ENCODE results near the gene LTBP2. TPM values are rescaled to one million over a fixed set of nuclear protein-coding genes. Genes with fewer than 3 reads are reported as not detected.
"Not testable (repeated sequence)": the region's sequence is repeated elsewhere in the genome, so short reads cannot be mapped to it uniquely, and the experiment has no call there.

LTBP2 gene
- total and polyA plus RNA-seq, 2 donors: 6.8 to 26.7 TPM

DNA sequence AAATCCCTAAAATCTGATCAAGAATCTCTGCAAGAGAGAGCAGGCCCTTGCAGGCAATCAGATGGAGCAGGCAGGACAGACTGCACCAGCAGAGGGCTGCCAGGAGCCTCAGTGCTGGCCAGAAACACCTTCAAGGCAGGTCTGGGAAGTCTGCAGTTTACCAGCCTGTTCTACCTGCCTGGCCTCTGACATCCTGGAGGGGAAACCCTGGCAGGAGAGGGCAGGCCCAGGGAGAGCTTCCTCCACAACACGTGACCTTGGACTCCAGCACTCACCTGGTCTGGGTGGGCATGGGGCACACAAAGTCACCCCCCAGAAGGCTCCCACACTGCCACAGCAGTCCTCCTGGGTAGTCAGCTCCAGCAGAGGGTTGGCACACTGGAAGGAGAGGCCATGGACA is 62.4 kb downstream of the LTBP2 start:
- 91% methylated on average over 1 of the region's 1 CpG for WGBS
- no peaks in the 10 kb centered on the region for H3K36me3 ChIP-seq (ENCODE audit: insufficient read depth)
- H3K27ac ChIP-seq (ENCODE audit: low read depth): no peak overlapping the region
- DNase-seq (ENCODE audit: extremely low spot score): no peak
- no peaks in the 10 kb centered on the region for H3K4me1 ChIP-seq (ENCODE audit: insufficient read depth)
- no peak overlapping the region for H3K4me3 ChIP-seq (ENCODE audit: low read depth, low read length)

DNA sequence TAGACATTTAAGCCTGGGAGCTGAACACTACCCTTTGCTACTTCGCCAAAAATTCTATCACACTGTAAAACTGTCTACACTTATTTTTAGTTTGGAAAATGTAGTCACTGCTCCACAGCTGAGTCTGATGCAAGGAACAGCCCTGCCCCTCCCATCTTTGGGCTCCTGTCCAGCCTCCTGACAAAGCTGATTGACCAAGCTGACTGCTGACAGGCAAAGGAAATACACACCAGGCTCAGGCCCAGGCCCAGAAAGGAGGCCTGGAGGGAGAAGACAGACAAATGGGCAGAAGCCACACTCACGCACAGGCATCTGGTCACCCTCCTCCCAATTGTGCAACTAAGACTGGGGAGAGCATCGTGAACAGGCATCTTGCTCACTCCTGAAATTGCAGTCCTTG is 63.2 kb downstream of the LTBP2 start:
- no peaks in the 10 kb centered on the region for H3K4me1 ChIP-seq (ENCODE audit: insufficient read depth)
- WGBS: 69% methylated on average over 3 of the region's 3 CpGs
- no peak overlapping the region for H3K27ac ChIP-seq (ENCODE audit: low read depth)
- no peaks in the 10 kb centered on the region for H3K36me3 ChIP-seq (ENCODE audit: insufficient read depth)
- no peak overlapping the region for H3K4me3 ChIP-seq (ENCODE audit: low read depth, low read length)
- DNase-seq (ENCODE audit: extremely low spot score): no peak

DNA sequence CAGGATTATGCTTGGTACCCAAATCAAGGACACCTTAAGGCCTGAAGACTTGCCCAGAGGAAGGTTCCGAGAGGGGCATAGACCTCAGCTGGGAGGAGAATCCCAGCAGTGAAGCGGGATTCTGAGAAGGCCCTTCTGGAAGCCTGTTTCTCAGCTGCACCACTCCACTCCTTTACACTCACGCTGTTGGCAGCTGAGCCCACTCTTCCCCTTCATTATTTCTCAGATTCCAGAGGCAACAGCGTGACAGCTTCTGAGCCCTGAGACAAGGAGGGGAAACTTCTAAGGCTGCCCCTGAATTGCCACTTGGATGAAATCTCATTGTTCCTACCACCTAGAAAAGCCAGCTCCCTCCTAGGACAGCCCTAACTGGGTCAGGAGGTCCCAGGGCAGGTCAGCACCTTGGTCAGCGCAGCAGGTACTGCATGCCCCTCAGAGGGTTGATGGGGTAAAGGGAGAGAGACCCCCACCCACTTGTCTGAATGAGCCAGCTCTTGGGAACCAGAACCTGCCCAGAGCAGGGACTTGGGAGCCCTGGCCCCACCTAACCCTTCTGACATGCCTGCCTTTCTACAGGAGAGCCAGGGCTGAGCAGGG is 64.6 kb downstream of the LTBP2 start:
- H3K36me3 ChIP-seq (ENCODE audit: insufficient read depth): no peaks in the 10 kb centered on the region
- H3K27ac ChIP-seq (ENCODE audit: low read depth): no peak overlapping the region
- 94% methylated on average over 5 of the region's 5 CpGs for WGBS
- no peak overlapping the region for H3K4me3 ChIP-seq (ENCODE audit: low read depth, low read length)
- DNase-seq (ENCODE audit: extremely low spot score): no peak
- H3K4me1 ChIP-seq (ENCODE audit: insufficient read depth): no peaks in the 10 kb centered on the region

DNA sequence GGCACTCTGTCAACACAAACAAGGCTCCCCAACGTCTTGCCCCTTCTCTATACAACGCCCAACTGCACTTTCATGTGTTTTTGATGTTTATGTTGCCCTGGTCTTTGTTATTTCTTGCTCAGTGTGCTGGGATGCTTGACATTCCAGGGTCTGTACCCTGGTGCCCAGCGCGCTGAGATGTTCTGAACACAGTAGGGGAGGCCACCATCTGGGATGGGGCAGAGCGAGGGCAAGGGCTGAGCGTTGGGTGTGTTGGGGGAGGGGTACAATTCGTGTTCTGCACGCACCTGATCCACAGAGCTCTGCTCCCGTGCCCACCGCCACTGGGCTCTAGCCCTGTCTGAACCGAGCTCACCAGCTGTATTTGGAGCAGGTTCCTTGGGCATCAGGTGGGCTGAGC is 65.6 kb downstream of the LTBP2 start:
- no peaks in the 10 kb centered on the region for H3K36me3 ChIP-seq (ENCODE audit: insufficient read depth)
- 76% methylated on average over 11 of the region's 11 CpGs for WGBS
- no peak for DNase-seq (ENCODE audit: extremely low spot score)
- H3K4me1 ChIP-seq (ENCODE audit: insufficient read depth): no peaks in the 10 kb centered on the region
- H3K4me3 ChIP-seq (ENCODE audit: low read depth, low read length): no peak overlapping the region
- no peak overlapping the region for H3K27ac ChIP-seq (ENCODE audit: low read depth)

DNA sequence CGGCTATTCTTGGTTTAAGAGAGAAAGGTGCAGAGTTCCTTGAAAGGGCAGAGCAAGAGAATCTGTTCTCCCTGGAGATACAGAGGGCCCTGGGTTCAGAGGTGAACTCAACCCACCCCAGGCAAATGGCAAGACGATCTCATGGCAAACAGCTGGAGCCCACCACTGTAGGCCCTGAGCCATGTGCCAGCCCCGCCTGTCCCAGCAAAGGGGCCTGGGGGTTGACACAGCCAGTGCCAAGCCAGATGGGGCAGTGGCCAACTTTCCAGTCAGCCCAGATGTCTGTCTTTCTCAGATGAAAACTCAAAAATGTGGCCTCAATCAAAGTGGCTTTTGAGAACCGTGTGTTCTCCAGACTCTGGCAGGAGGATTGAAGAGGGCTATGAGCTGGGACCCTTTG is 66.7 kb downstream of the LTBP2 start:
- Histone ChIP-seq H3K4me3 (ENCODE audit: low read depth, low read length) (no peak overlapping the region), H3K36me3 (ENCODE audit: insufficient read depth) (no peaks in the 10 kb centered on the region), H3K4me1 (ENCODE audit: insufficient read depth) (no peaks in the 10 kb centered on the region), H3K27ac (ENCODE audit: low read depth) (no peak overlapping the region)
- whole genome bisulfite sequencing: 84% methylated on average over 4 of the region's 4 CpGs
- no peak for DNase-seq (ENCODE audit: extremely low spot score)

DNA sequence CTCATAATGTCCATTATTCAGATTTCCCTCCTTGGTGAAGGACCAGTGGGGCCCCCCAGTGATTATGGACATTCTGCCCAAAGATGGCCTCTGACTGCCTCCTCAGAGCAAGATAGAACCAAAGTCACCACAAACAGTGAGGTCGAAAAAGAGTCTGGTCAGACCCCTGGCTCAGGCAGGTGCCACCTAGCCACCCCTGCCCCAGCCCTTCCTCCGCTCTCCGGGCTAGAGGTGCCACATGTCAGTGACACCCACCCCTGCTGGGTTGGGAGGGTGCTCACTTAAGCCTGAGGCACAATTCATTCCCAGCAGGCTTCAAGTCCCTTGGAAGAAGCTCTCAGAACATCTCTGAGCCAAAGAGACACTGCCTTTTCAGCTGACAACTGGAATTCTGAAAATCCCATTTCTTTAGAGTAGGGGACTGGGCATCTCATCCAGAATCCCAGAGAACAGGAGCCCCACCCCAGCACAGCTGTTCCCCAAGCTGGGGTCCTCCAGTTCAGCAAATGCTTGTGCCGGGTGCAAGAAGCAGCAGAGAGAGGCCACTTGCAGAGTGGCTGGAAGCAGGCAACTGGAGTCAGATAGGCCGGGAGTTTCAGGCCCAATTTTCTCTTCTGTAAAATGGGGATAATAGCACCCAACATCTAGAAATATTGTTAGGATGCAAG is 68.1 kb downstream of the LTBP2 start:
- no peak for DNase-seq (ENCODE audit: extremely low spot score)
- H3K4me1 ChIP-seq (ENCODE audit: insufficient read depth): no peaks in the 10 kb centered on the region
- H3K36me3 ChIP-seq (ENCODE audit: insufficient read depth): no peaks in the 10 kb centered on the region
- H3K4me3 ChIP-seq (ENCODE audit: low read depth, low read length): no peak overlapping the region
- H3K27ac ChIP-seq (ENCODE audit: low read depth): no peak overlapping the region
- WGBS: 92% methylated on average over 5 of the region's 5 CpGs

DNA sequence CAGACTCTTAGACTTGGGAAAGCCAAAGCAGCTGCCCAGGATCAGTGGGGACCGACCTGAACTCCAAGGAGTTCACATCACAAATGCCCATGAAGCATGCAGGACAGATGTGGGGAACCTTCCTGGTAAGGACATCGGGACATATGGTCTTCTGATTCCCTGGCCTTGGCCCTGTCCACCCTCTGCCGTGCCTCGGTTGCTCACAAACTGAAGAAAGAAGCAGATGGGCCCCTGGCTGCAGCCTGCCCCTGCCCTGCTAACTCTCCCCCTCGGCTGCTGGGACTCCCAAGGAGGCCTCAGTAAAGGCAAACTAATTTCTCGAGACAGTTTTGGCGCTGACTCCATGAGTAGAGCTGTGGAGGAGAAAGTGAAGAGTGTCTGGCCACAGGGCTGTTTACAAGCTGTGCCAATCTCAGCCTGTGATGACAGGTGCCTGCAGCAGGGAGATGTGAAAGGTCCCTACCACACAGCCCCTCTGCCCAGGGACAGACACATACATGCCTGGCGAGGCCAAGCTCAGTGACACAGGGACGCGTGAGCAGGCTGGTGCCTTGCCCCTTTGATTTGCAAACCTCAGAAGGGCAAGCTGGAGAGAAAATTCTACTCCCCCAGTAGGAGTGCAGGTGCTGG is 69.9 kb downstream of the LTBP2 start:
- H3K27ac ChIP-seq (ENCODE audit: low read depth): no peak overlapping the region
- no peaks in the 10 kb centered on the region for H3K4me1 ChIP-seq (ENCODE audit: insufficient read depth)
- H3K4me3 ChIP-seq (ENCODE audit: low read depth, low read length): no peak overlapping the region
- no peaks in the 10 kb centered on the region for H3K36me3 ChIP-seq (ENCODE audit: insufficient read depth)
- no peak for DNase-seq (ENCODE audit: extremely low spot score)
- WGBS: 87% methylated on average over 10 of the region's 10 CpGs

DNA sequence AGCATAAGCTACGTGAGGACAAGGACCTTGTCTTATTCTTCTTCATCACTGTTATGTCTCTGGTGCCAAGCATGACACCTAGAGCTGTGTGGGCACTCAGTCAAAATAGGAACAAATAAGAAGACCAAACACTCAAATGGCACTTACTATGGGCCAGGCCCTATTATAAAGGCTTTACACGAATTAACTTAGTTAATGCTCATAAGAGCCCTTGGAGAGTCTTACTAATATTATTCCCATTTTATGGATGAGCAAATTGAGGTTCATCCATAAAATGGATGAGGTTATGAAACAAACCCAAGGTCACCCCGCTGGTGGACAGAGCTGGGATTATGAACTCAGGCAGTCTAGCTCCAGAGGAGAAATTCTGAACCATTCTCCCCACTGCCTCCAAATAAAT is 70.8 kb downstream of the LTBP2 start:
- WGBS: 95% methylated on average over 3 of the region's 3 CpGs
- H3K4me1 ChIP-seq (ENCODE audit: insufficient read depth): no peaks in the 10 kb centered on the region
- H3K27ac ChIP-seq (ENCODE audit: low read depth): no peak overlapping the region
- DNase-seq (ENCODE audit: extremely low spot score): no peak
- H3K36me3 ChIP-seq (ENCODE audit: insufficient read depth): no peaks in the 10 kb centered on the region
- H3K4me3 ChIP-seq (ENCODE audit: low read depth, low read length): no peak overlapping the region

DNA sequence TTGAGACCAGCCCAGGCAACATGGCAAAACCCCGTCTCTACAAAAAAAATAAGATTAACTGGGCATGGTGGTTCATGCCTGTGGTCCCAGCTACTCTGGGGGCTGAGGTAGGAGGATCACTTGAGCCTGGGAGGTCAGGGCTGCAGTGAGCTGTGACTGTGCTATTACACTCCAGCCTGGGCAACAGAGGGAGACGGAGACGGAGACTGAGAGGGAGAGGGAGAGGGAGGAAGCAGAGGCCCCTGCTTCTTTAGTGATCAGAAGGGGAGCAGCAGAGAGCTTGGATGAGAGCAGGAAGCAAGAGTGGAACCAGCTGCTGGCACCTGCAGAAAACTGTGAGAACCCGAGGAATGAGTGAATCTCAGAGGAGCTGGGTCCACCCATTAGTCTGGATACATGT is 72.5 kb downstream of the LTBP2 start:
- DNase-seq (ENCODE audit: extremely low spot score): no peak
- Histone ChIP-seq H3K4me1 (ENCODE audit: insufficient read depth) (no peaks in the 10 kb centered on the region), H3K27ac (ENCODE audit: low read depth) (no peak overlapping the region), H3K36me3 (ENCODE audit: insufficient read depth) (no peaks in the 10 kb centered on the region), H3K4me3 (ENCODE audit: low read depth, low read length) (no peak overlapping the region)
- 67% methylated on average over 4 of the region's 4 CpGs for WGBS

DNA sequence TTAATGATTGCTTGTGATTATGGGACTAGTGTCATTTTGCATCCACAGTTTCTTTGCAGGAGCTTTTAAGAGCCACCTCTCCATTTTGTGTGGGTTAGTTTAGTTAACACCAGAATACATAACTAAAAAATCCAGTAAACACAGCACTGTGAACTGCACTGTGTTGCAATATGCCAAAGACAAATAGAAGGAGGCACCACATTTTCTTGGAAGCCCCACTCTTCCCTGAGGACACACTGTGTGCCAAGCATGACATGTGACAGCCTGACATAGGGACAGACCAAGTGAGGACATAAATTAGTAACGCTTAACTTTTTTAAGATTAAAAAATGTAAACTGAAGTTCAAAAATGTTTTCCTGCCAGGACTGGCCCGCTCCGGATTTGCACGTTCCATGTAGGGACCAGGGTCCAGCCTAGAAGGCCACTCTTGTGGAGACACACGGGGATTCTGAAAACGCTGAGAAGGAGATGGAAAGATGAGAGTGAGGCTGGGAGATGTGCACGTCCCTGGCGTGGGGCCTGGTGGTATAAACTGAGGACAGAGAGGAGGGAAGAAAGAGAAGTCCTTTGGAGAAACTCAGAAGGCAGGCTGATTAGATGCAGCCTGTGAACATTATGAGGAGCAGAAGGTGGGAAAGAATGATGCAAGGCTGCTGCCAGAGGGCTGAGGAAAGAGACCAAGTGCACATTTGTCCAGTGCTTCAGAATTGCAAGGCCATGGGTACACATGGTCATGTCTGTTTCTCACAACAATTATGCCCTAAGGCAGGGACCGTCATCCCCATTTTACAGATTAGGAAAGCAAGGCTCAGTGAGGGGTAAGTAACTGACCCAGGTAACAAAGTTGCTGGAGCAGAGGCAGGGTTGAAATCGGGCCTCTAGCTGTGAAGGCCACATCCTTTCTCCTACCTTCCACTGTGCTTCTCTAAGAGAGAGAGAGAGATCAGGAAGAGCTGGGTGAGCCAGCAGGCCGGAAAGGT is 73.3 kb downstream of the LTBP2 start:
- H3K4me1 ChIP-seq (ENCODE audit: insufficient read depth): no peaks in the 10 kb centered on the region
- H3K36me3 ChIP-seq (ENCODE audit: insufficient read depth): no peaks in the 10 kb centered on the region
- no peak overlapping the region for H3K4me3 ChIP-seq (ENCODE audit: low read depth, low read length)
- WGBS: 86% methylated on average over 11 of the region's 11 CpGs
- H3K27ac ChIP-seq (ENCODE audit: low read depth): no peak overlapping the region
- DNase-seq (ENCODE audit: extremely low spot score): no peak

DNA sequence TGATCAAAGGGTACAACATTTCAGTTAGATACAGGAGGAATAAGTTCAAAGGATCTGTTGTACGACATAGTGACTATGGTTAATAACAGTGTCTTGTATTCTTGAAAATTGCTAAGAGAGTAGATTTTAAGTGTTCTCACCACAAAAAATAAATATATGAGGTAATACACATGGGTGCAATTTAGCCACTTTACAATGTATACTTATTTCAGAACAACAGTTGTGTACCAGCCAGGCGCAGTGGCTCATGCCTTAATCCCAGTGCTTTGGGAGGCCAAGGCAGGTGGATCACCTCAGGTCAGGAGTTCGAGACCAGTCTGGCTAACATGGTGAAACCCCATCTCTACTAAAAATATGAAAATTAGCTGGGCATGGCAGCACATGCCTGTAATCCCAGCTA is 75.7 kb downstream of the LTBP2 start:
- DNase-seq (ENCODE audit: extremely low spot score); H3K4me1 ChIP-seq (ENCODE audit: insufficient read depth); H3K27ac ChIP-seq (ENCODE audit: low read depth); H3K36me3 ChIP-seq (ENCODE audit: insufficient read depth); H3K4me3 ChIP-seq (ENCODE audit: low read depth, low read length): not testable (repeated sequence)
- 95% methylated on average over 3 of the region's 3 CpGs for WGBS

DNA sequence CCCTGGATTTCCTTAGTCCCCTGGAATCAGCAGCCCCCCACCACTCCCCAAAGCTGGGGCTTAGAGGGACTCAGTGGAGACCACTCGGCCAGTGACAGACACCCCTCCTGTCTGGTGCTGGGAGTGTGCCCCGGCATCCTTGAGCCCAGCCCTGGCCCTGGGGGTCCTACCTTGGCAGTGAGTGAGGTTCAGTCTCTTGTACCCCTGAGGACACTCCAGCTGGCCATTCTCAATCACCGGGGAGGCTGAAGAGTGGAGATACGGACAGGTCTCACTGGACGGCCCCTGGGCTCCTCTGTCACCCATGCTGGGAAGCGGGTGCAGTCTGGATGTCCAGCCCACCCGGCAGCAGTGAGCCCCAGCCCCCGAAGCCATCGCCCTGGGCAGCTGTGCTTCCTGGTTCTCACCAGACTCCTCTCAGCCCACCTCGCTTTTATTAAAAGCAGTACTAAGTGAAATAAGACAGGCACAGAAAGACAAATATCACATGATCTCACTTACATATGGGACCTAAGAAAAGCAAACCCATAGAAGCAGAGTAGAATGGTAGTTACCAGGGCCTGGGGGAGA is 76.2 kb downstream of the LTBP2 start:
- 79% methylated on average over 10 of the region's 10 CpGs for WGBS
- Histone ChIP-seq H3K36me3 (ENCODE audit: insufficient read depth) (no peaks in the 10 kb centered on the region), H3K27ac (ENCODE audit: low read depth) (no peak overlapping the region), H3K4me1 (ENCODE audit: insufficient read depth) (no peaks in the 10 kb centered on the region), H3K4me3 (ENCODE audit: low read depth, low read length) (no peak overlapping the region)
- DNase-seq (ENCODE audit: extremely low spot score): no peak

DNA sequence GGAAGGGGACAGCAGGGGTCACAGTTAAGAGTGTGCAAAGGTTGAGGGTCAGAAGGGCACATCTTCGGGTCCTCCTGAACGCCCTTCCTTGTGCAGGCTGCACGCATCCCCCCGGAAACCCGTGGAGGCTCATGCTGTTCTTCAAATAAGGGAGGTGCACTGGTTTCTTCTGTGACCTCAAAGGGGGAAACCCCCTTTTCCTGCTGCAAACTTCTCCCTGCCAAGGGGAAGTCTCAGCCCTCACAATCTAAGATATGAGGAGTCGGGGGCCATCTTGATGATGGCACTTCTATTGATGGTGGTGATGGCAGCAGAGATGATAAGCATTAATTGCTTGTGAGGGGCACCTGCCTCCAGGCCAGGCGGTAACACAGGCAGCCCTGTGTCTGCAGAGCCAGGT is 78.5 kb downstream of the LTBP2 start:
- no peaks in the 10 kb centered on the region for H3K36me3 ChIP-seq (ENCODE audit: insufficient read depth)
- no peaks in the 10 kb centered on the region for H3K4me1 ChIP-seq (ENCODE audit: insufficient read depth)
- no peak overlapping the region for H3K4me3 ChIP-seq (ENCODE audit: low read depth, low read length)
- DNase-seq (ENCODE audit: extremely low spot score): no peak
- no peak overlapping the region for H3K27ac ChIP-seq (ENCODE audit: low read depth)
- 81% methylated on average over 7 of the region's 7 CpGs for WGBS

Data from urinary bladder (tissue), 4 donors.